Transverse colon (tissue), 4 donors: ENCODE measurements around the gene PHLDA2.

Experiments used
- CTCF ChIP-seq, 5 experiments: fragments of 200-600 bp in 3 of 5; fragments of 450-650 bp in 2 of 5; sonication (generic) in 3 of 5; IDR thresholded peaks; 1 replicate in 2 of 5; 2 replicates in 3 of 5; pipeline ENCODE4 v1.5.1; 2016 to 2017; ENCODE audit warnings: antibody characterized with exemption in 5 of 5, inconsistent platforms in 3 of 5, mild to moderate bottlenecking in 2 of 5, moderate library complexity in 1 of 5
- EP300 ChIP-seq: sonication (generic); formaldehyde crosslinking; IDR thresholded peaks from one replicate; pipeline ENCODE4 v1.6.1; 2017; ENCODE audit warnings: antibody characterized with exemption, low read depth
- POLR2A ChIP-seq: fragments of 450-650 bp; IDR thresholded peaks from one replicate; pipeline ENCODE4 v1.6.1; 2016; ENCODE audit warnings: antibody characterized with exemption, mild to moderate bottlenecking, moderate library complexity
- POLR2AphosphoS5 ChIP-seq, 3 donors: sonication (generic); formaldehyde crosslinking; IDR thresholded peaks; one replicate each; pipeline ENCODE4 v1.6.1; 2016; ENCODE audit warnings: antibody characterized with exemption in 3 of 3

DNA sequence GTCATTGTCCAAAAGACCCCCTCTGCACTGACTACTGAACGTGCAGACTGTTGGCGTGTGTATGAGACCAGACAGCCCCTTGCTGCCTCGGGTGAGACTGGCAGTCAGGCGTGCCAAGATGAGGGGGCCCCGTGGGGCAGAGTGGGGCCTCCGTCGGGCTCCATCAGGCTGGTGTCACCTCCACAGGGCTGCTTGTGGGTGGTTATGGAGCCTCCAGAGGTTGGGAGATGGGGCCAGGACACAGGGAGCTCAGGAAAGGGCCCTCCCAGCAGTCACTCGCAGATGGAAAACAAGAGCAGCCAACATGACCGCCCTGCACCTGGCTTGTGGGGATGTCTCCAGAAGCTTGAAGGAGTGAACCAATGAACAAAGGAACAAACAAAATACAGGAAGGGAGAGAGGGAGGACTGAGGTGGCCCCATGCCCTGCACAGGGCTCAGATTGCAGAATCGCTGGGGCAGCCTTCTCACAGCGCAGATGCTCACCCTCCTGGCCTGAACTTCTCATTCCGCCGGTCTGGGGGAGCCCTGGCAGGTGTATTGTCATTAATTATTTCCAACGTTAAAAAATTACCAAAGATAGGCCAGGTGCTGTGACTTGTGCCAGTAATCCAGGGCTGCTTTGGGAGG, 5.5 kb upstream of the PHLDA2 start:
- TF ChIP-seq CTCF (IDR thresholded peaks at IDR 0.05) (no peak), POLR2AphosphoS5 (IDR thresholded peaks at IDR 0.05) (no peak), POLR2A (no peak), EP300 (no peak)
